ENCODE measurements around the gene APBB1IP.
A peak's percentile ranks its signal among the peaks of the same experiment; 100 is the strongest.
"Not testable (repeated sequence)": the region's sequence is repeated elsewhere in the genome, so short reads cannot be mapped to it uniquely, and the experiment has no call there.

APBB1IP gene

GRCh38 chr10:26477501-26477900, 39.4 kb downstream of the APBB1IP start:
- no peak for DNase-seq (ENCODE audit: low spot score)

DNA sequence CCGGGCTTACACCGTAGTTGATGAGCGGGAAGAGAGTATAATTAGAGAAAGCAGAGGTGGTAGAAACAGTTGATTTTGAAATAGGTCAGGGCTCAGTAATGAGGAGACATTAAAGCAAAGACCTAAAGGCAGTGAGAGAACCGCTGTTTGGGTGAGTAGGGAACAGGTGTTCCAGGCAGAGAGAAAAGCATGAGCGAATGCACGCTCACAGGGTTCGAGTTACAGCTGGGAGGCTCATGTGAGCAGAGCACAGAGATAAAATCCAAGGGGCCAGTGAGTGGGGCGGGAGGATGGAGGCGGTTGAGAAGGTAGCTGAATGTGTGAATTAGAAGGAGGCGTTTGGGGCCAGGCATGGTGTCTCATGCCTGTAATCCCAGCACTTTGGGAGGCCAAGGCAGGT, 39.9 kb downstream of the APBB1IP start:
- DNase-seq (ENCODE audit: low spot score), result no peak

DNA sequence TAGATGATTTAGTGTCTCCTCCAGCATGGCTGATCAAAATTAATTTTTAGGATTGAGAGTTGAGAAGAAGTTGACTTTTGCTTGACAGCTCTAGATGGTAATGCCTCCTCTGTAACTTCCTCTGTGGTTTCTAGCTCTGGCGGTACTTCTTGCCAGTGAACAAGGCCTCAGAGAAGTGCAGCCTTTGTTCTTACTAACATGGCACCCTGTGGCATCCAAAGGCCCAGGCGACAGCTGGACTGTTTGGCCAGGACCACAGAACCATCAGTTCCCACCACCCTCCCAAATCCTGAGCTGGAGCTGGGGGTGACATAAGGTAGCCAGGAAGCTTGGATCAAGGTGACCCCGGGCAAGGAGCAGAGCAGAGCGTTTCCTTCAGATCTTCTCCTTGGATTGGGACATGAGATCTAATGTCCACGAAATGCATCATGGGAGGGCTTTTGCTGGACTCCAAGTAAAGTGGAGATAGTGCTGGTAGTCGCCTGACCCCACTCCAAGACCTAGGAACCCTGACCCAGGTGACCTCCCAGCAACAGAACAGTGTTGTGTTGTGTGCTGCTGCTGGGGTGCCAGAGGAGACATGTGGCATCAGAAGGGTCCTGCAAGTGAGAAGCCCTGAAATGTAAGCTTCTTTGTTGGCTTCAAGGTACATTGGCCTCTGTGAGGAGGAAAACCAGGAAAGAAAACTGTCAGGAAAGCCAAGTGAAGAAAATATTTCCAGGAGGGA, 41.8 kb downstream of the APBB1IP start:
- no peak for DNase-seq (ENCODE audit: low spot score)

DNA sequence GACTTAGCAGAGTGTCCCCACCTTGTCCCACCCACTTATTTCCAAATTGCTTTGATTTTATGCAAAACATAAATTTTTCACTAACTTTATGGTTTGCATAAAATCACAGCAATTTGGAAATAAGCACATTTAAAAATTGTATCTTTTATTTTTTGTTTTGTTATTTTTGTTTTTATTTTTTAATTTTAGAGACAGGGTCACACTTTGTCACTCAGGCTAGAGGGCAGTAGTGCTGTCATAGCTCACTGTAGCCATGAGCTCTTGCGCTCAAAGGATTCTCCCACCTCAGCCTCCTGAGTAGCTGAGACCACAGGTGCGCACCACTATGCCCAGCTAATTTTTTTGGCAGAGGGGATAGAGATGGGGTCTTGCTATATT, 43.2 kb downstream of the APBB1IP start:
- no peak for DNase-seq (ENCODE audit: low spot score)

DNA sequence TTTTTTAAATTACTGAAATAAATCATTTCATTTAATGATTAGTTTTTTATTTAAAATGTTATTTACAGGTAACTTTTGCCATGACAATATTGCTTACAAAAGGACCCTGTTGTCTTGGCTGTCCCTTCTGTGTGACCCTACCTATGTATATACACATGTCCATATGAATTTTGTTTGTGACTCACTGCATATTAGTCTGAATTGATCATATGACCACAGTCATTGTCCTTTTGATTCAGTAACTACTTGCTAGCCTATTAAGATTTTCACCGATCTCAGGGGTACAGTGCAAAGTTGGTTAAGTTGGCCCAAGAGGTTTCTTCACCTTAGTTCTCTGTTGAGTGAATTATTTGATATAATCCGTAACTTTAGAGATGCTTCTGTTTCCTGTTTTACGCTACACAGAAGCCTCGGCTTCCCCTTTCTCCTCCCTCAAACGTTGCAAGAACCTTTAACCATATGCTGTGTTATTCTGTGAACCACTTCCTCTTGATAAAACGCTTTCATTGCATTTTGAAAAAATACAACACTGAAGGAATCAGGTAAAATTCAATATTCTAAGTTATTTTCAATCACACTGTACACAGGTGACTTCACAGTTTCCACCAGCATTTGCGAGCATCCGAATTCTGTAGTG, 43.9 kb downstream of the APBB1IP start:
- DNase-seq (ENCODE audit: low spot score), result no peak

- DNase-seq (ENCODE audit: low spot score), result no peak
Observed at GRCh38 chr10:26483554-26483953, 45.4 kb downstream of the APBB1IP start.

GRCh38 chr10:26485150-26485941, 47.2 kb downstream of the APBB1IP start:
- DNase-seq (ENCODE audit: low spot score), result no peak

DNA sequence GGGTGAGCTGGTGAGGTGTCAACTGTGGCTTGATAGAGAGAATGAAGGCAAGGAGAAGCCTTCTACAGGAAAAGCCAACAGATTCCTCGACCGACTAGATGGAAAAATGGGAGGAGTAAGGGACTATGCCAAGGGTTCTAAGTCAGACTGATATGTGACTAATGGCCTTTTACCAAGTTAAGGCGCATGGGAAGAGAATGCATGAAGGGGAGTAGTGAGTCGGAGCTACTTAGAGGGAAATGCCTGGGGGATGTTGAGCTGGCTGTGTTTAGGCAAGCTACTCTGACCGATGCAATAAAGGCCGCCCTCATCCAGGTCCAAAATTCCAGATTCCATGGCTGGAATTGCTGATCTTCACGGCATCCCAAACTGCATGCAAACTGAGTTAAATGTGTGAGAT, 48.2 kb downstream of the APBB1IP start:
- no peak for DNase-seq (ENCODE audit: low spot score)

GRCh38 chr10:26486990-26487850, 49.1 kb downstream of the APBB1IP start:
- DNase-seq (ENCODE audit: low spot score), result no peak

GRCh38 chr10:26488344-26488743, 50.2 kb downstream of the APBB1IP start:
- no peak for DNase-seq (ENCODE audit: low spot score)

- DNase-seq (ENCODE audit: low spot score), result no peak
Observed at GRCh38 chr10:26489081-26489480, 50.9 kb downstream of the APBB1IP start.

DNA sequence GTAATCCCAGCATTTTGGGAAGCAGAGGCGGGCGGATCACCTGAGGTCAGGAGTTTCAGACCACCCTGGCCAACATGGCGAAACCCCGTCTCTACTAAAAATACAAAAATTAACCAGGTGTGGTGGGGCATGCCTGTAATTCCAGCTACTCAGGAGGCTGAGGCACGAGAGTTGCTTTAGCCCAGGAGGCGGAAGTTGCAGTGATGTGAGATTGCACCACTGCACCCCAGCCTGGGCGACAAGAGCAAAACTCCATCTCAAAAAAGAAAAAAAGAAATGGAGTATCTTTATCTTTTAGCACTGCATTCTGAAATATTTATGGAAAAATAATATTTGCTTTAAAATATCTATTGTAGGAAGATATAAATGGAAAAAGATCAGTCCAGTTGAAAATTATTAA, 52.2 kb downstream of the APBB1IP start:
- not testable (repeated sequence) for DNase-seq (ENCODE audit: low spot score)

GRCh38 chr10:26491276-26491675, 53.1 kb downstream of the APBB1IP start:
- DNase-seq (ENCODE audit: low spot score), result no peak

- DNase-seq (ENCODE audit: low spot score), result no peak
Observed at GRCh38 chr10:26491934-26492333, 53.8 kb downstream of the APBB1IP start.

GRCh38 chr10:26492725-26493124, 54.6 kb downstream of the APBB1IP start:
- DNase-seq (ENCODE audit: low spot score), result not testable (repeated sequence)

DNA sequence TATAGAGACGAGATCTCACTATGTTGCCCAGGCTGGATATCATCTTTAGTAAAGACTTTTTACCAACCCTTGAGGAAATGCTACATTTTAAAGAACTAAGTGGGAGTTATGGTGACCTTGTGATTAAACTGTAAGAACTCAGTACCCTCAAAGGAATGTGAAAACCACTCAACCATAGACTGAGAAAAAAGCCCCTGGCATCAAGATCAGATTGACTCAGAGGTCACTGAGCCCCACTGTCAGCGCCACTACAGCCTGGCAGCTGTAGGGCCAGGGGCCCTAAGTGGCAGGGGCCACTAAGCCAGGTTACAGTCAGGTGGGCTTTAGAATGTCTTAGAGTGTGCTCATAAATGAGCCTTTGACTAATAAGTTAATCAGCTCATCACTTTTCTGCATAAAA, 55.9 kb downstream of the APBB1IP start:
- no peak for DNase-seq (ENCODE audit: low spot score)

- DNase-seq (ENCODE audit: low spot score), result no peak
Observed at GRCh38 chr10:26499426-26499825, 61.3 kb downstream of the APBB1IP start.

GRCh38 chr10:26502986-26503385, 64.8 kb downstream of the APBB1IP start:
- DNase-seq (ENCODE audit: low spot score), result no peak

- peak; percentile 5 for DNase-seq (ENCODE audit: low spot score)
Observed at GRCh38 chr10:26503911-26504310, 65.8 kb downstream of the APBB1IP start.

DNA sequence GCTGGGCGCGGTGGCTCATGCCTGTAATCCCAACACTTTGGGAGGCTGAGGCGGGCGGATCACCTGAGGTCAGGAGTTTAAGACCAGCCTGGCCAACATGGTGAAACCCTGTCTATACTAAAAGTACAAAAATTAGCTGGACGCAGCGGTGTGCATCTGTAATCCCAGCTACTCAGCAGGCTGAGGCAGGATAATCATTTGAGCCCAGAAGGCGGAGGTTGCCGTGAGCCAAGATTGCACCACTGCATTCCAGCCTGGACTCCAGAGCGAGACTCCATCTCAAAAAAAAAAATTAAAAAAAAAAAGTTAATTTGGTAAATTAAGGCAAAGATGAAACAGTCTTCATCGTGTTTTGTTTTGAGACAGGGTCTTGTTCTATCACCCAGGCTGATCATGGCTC, 66.3 kb downstream of the APBB1IP start:
- DNase-seq (ENCODE audit: low spot score), result not testable (repeated sequence)

- DNase-seq (ENCODE audit: low spot score), result no peak
Observed at GRCh38 chr10:26505491-26505890, 67.3 kb downstream of the APBB1IP start.

- DNase-seq (ENCODE audit: low spot score), result no peak
Observed at GRCh38 chr10:26506736-26507135, 68.6 kb downstream of the APBB1IP start.

Data from cerebellar cortex (tissue), 1 donor.